SKM-1 treated with dmso at 0.1 percent for 144 hours (cell line): Measurements from ENCODE around the gene PIP5K1C.
"Not testable (repeated sequence)": the region's sequence is repeated elsewhere in the genome, so short reads cannot be mapped to it uniquely, and the experiment has no call there.

Source experiments
- DNase-seq: peaks from one replicate; lab custom pipeline; 2025; ENCODE audit not compliant: unreplicated experiment; lab: John Stamatoyannopoulos, UW

Gene PIP5K1C

GRCh38 chr19:3648037-3648905 is 52.0 kb downstream of the PIP5K1C start:
- DNase-seq, result no peak

GRCh38 chr19:3647102-3647501 is 53.2 kb downstream of the PIP5K1C start:
- not testable (repeated sequence) for DNase-seq

- no peak for DNase-seq
These were observed 53.8 kb downstream of the PIP5K1C start for GRCh38 chr19:3646336-3647092.

GRCh38 chr19:3645726-3646125 is 54.5 kb downstream of the PIP5K1C start:
- no peak for DNase-seq

- DNase-seq, result no peak
These were observed 55.2 kb downstream of the PIP5K1C start for GRCh38 chr19:3645067-3645396.

- DNase-seq, result no peak
These were observed 55.8 kb downstream of the PIP5K1C start for GRCh38 chr19:3644351-3645066.

GRCh38 chr19:3643674-3644313 is 56.5 kb downstream of the PIP5K1C start:
- DNase-seq, result no peak

- DNase-seq, result no peak
These were observed 57.1 kb downstream of the PIP5K1C start for GRCh38 chr19:3642987-3643673.

- DNase-seq, result no peak
These were observed 58.0 kb downstream of the PIP5K1C start for GRCh38 chr19:3642296-3642695.

GRCh38 chr19:3641515-3642269 is 58.6 kb downstream of the PIP5K1C start:
- no peak for DNase-seq

- DNase-seq, result no peak
These were observed 60.8 kb downstream of the PIP5K1C start for GRCh38 chr19:3639479-3639878.

GRCh38 chr19:3638208-3639193 is 61.8 kb downstream of the PIP5K1C start:
- no peak for DNase-seq

- DNase-seq, result no peak
These were observed 62.6 kb downstream of the PIP5K1C start for GRCh38 chr19:3637621-3638020.

- no peak for DNase-seq
These were observed 63.3 kb downstream of the PIP5K1C start for GRCh38 chr19:3636962-3637361.

- DNase-seq, result no peak
These were observed 63.8 kb downstream of the PIP5K1C start for GRCh38 chr19:3636506-3636905.

GRCh38 chr19:3634496-3635045 is 65.7 kb downstream of the PIP5K1C start:
- DNase-seq, result no peak

GRCh38 chr19:3633559-3633988 is 66.7 kb downstream of the PIP5K1C start:
- no peak for DNase-seq
